Measurements from ENCODE around the gene FRMD3.
A peak's percentile ranks its signal among the peaks of the same experiment; 100 is the strongest.

FRMD3 gene

DNA sequence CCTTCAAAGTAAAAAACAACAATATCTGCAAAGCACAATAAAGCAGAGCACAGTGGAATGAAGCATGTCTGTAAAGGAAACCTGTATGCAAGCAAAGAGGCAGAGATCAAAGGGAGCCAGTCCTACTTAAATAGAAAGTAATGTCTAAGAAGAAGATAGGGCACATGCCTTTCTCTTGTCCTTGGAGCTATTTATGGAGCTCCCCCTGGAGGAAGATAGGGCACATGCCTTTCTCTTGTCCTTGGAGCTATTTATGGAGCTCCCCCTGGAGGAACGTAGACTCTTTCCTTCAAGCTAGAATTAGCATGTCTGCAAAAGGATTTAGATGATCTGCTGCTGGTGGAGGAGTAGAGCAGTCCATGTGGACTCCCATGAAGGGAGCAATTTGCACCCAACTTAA is 307.2 kb downstream of the FRMD3 start:
- TF ChIP-seq FOXM1 (IDR thresholded peaks at IDR 0.05; ENCODE audit: borderline replicate concordance, low read depth) (no peak), REST (IDR thresholded peaks at IDR 0.05; ENCODE audit: low read depth) (no peak)

- no peak for TF ChIP-seq YY1 (IDR thresholded peaks at IDR 0.05; ENCODE audit: low read depth)
These were observed 317.5 kb downstream of the FRMD3 start for GRCh38 chr9:83220730-83221129.

DNA sequence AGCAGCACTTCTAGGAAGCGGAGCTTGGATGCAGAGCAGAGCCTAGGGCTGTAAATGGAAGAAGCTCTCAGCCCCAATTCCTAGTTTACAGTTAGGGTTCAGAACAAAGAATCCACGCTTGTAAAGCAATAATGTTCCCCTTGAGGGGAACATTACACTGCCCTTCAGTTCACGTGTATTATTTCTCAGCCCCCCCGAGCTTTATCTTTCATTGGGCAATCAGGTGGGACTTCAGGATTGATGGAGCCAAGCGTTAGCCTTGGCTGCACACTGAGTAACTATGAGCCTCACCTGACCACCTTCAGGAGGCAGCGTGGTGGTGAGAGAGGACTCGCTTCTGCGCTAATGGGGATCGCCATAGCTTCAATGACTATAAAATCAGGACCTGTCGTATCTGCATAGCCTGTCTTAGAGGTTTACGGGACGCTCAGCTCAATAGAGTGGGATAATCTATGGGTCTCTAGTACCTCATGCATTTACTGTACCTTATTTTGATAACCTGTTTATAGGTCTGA is 318.2 kb downstream of the FRMD3 start:
- TF ChIP-seq RAD21 (IDR thresholded peaks at IDR 0.05; ENCODE audit: low read depth) (no peak), TEAD4 (IDR thresholded peaks at IDR 0.05) (no peak), ZBTB7A (IDR thresholded peaks at IDR 0.05; ENCODE audit: low read depth) (no peak), CEBPB (IDR thresholded peaks at IDR 0.05) (no peak), NFIC (IDR thresholded peaks at IDR 0.05) (no peak), MAX (IDR thresholded peaks at IDR 0.05) (no peak), TCF12 (IDR thresholded peaks at IDR 0.05; ENCODE audit: low read depth) (no peak), REST (IDR thresholded peaks at IDR 0.05; ENCODE audit: low read depth) (no peak), USF1 (IDR thresholded peaks at IDR 0.05) (no peak), EGR1 (IDR thresholded peaks at IDR 0.05) (no peak), FOXM1 (IDR thresholded peaks at IDR 0.05; ENCODE audit: borderline replicate concordance, low read depth) (no peak), CREB1 (IDR thresholded peaks at IDR 0.05; ENCODE audit: low read depth) (no peak), EP300 (IDR thresholded peaks at IDR 0.05; ENCODE audit: borderline replicate concordance) (no peak), TAF1 (IDR thresholded peaks at IDR 0.05; ENCODE audit: low read depth) (no peak), YY1 (IDR thresholded peaks at IDR 0.05; ENCODE audit: low read depth) (no peak)

- no peak for TF ChIP-seq ZBTB7A (IDR thresholded peaks at IDR 0.05; ENCODE audit: low read depth)
- TF ChIP-seq TEAD4 (IDR thresholded peaks at IDR 0.05): no peak
- TF ChIP-seq FOXM1 (IDR thresholded peaks at IDR 0.05; ENCODE audit: borderline replicate concordance, low read depth): no peak
- TF ChIP-seq RAD21 (IDR thresholded peaks at IDR 0.05; ENCODE audit: low read depth): 0 out of 2 replicates have a peak, but pooled peaks have one; percentile 11
- no peak for TF ChIP-seq EGR1 (IDR thresholded peaks at IDR 0.05)
These were observed 318.9 kb downstream of the FRMD3 start for GRCh38 chr9:83219154-83219923.

GRCh38 chr9:83218411-83219090 is 319.6 kb downstream of the FRMD3 start:
- no peak for TF ChIP-seq USF1 (IDR thresholded peaks at IDR 0.05)
- no peak for TF ChIP-seq EGR1 (IDR thresholded peaks at IDR 0.05)
- no peak for TF ChIP-seq YY1 (IDR thresholded peaks at IDR 0.05; ENCODE audit: low read depth)
- TF ChIP-seq TEAD4 (IDR thresholded peaks at IDR 0.05): no peak
- TF ChIP-seq CEBPB (IDR thresholded peaks at IDR 0.05): no peak
- TF ChIP-seq RAD21 (IDR thresholded peaks at IDR 0.05; ENCODE audit: low read depth): no peak
- no peak for TF ChIP-seq REST (IDR thresholded peaks at IDR 0.05; ENCODE audit: low read depth)
- no peak for TF ChIP-seq EP300 (IDR thresholded peaks at IDR 0.05; ENCODE audit: borderline replicate concordance)
- no peak for TF ChIP-seq ZBTB7A (IDR thresholded peaks at IDR 0.05; ENCODE audit: low read depth)
